SK-N-SH (cell line): ENCODE measurements around the gene UNC79.

Experiments
- CTCF ChIP-seq: fragments of 200-600 bp; sonication (generic); IDR thresholded peaks from 2 replicates; pipeline ENCODE4 v1.6.1; 2017; ENCODE audit warnings: antibody characterized with exemption, mild to moderate bottlenecking, moderate library complexity
- ELF1 ChIP-seq: IDR thresholded peaks from 2 replicates; pipeline ENCODE4 v1.4.0; 2012
- RAD21 ChIP-seq: IDR thresholded peaks from 2 replicates; pipeline ENCODE4 v1.6.1; 2012; ENCODE audit warnings: mild to moderate bottlenecking, low read length
- SIN3A ChIP-seq: IDR thresholded peaks from 2 replicates; pipeline ENCODE4 v1.6.1; 2012; ENCODE audit warnings: low read depth, mild to moderate bottlenecking, low read length, moderate library complexity, borderline replicate concordance
- YY1 ChIP-seq: IDR thresholded peaks from 2 replicates; pipeline ENCODE4 v1.4.0; 2012; ENCODE audit warnings: low read depth, mild to moderate bottlenecking
- TF ChIP-seq, protein P1 (sequence below): IDR thresholded peaks from 2 replicates; pipeline ENCODE4 v1.6.1; 2012; ENCODE audit warnings: mild to moderate bottlenecking, low read depth, low read length, moderate library complexity

DNA sequence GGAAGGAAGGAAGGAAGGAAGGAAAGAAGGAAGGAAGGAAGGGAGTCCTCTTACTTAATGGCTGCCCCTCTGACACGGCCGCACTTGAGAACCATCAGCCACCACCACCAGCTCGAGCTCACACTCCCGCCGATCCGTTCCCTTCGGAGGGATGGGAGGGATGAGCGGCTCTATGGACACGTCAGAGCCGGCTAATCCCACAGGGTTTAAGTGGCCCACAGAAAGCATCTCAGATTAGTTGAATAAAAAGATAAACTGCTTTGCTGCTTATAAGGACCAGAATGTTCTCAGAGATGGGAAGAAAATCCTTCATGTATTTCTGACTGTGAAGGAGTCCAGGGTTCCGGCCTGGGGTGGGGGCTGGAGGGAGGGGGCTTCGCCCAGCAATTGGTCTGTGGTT is 326.5 kb downstream of the UNC79 start:
- TF ChIP-seq RAD21 (no peak), CTCF (no peak), ELF1 (no peak), YY1 (no peak), SIN3A (no peak)
- TF ChIP-seq, protein P1, sequence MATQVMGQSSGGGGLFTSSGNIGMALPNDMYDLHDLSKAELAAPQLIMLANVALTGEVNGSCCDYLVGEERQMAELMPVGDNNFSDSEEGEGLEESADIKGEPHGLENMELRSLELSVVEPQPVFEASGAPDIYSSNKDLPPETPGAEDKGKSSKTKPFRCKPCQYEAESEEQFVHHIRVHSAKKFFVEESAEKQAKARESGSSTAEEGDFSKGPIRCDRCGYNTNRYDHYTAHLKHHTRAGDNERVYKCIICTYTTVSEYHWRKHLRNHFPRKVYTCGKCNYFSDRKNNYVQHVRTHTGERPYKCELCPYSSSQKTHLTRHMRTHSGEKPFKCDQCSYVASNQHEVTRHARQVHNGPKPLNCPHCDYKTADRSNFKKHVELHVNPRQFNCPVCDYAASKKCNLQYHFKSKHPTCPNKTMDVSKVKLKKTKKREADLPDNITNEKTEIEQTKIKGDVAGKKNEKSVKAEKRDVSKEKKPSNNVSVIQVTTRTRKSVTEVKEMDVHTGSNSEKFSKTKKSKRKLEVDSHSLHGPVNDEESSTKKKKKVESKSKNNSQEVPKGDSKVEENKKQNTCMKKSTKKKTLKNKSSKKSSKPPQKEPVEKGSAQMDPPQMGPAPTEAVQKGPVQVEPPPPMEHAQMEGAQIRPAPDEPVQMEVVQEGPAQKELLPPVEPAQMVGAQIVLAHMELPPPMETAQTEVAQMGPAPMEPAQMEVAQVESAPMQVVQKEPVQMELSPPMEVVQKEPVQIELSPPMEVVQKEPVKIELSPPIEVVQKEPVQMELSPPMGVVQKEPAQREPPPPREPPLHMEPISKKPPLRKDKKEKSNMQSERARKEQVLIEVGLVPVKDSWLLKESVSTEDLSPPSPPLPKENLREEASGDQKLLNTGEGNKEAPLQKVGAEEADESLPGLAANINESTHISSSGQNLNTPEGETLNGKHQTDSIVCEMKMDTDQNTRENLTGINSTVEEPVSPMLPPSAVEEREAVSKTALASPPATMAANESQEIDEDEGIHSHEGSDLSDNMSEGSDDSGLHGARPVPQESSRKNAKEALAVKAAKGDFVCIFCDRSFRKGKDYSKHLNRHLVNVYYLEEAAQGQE: no peak
